ENCODE measurements around the gene EGFL8.

DNA sequence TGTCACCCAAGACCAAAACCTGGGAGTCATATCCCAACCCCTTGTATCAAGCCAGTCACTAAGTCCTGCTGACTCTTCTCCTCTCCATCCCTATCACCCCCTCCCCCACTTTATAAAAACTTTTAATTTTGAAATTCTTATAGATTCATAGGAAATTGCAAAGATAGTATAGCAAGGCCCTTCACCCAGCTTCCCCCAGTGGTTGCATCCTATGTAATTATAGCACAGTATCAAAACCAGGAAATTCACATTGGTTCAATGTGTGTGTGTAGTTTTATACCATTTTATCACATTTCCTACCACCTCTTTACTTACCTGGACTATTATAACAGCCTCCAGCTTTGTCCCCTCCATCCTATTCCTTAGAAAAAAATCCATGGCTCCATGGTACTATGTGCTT lies 6.3 kb upstream of the EGFL8 start:
- TF ChIP-seq, protein P1, sequence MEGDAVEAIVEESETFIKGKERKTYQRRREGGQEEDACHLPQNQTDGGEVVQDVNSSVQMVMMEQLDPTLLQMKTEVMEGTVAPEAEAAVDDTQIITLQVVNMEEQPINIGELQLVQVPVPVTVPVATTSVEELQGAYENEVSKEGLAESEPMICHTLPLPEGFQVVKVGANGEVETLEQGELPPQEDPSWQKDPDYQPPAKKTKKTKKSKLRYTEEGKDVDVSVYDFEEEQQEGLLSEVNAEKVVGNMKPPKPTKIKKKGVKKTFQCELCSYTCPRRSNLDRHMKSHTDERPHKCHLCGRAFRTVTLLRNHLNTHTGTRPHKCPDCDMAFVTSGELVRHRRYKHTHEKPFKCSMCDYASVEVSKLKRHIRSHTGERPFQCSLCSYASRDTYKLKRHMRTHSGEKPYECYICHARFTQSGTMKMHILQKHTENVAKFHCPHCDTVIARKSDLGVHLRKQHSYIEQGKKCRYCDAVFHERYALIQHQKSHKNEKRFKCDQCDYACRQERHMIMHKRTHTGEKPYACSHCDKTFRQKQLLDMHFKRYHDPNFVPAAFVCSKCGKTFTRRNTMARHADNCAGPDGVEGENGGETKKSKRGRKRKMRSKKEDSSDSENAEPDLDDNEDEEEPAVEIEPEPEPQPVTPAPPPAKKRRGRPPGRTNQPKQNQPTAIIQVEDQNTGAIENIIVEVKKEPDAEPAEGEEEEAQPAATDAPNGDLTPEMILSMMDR (IDR thresholded peaks at IDR 0.05 in 2 of 3, conservative IDR thresholded peaks at IDR 0.05 in 1 of 3; ENCODE audit: insufficient read depth in 2 of 3, low read depth in 1 of 3, low read length in 3 of 3), result no peak
- TF ChIP-seq CHD1 (IDR thresholded peaks at IDR 0.05; ENCODE audit: low read length), result no peak
- no peak for TF ChIP-seq TAF1 (IDR thresholded peaks at IDR 0.05; ENCODE audit: control insufficient read depth, extremely low read depth, insufficient read depth, low read length, severe bottlenecking)
- TF ChIP-seq SPI1 (IDR thresholded peaks at IDR 0.05; ENCODE audit: borderline replicate concordance, low read depth, low read length), result no peak

Measured in K562 (cell line).